Tibial nerve (tissue), 3 donors: ENCODE results near the gene GALNS.

Source experiments
- CTCF ChIP-seq, 5 experiments: fragments of 200-600 bp in 3 of 5; fragments of 450-650 bp in 2 of 5; sonication (generic) in 3 of 5; IDR thresholded peaks; one replicate each; pipeline ENCODE4 v1.5.1; 2016 to 2019; ENCODE audit warnings: antibody characterized with exemption in 5 of 5, mild to moderate bottlenecking in 3 of 5, moderate library complexity in 2 of 5
- POLR2A ChIP-seq, 2 donors: fragments of 450-650 bp; IDR thresholded peaks; one replicate each; pipeline ENCODE4 v1.6.1; 2017; ENCODE audit warnings: antibody characterized with exemption in 2 of 2, mild to moderate bottlenecking in 2 of 2, moderate library complexity in 2 of 2

GRCh38 chr16:88895335-88895734 is 38.6 kb upstream of the GALNS start:
- TF ChIP-seq CTCF (IDR thresholded peaks at IDR 0.05) (no peak), POLR2A (IDR thresholded peaks at IDR 0.05) (no peak)
